ENCODE measurements around the gene FZD4. TPM values are rescaled to one million over a fixed set of nuclear protein-coding genes. Genes with fewer than 3 reads are reported as not detected.

FZD4 gene
- total and polyA plus RNA-seq, 12 donors: 13.5 to 34.6 (median 22.4) TPM

DNA sequence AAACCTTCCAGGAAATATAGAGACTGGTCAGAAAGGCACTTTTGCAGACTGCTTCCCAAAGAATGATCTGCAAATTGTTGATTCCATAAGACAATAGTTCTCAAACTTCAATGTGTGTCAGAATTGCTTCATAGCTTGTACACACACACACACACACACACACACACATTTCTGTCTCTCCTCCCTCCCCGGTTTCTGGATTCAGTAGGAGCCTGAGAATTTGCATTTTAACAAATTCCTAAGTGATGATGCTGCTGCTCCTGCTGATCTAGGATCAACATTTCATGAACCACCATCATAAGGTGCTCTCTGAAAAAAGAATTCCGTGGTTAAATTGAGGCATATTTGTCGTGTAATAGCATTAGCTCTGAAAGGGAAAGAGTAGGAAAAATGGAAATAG is 35.3 kb upstream of the FZD4 start:
- TF ChIP-seq, protein P1, sequence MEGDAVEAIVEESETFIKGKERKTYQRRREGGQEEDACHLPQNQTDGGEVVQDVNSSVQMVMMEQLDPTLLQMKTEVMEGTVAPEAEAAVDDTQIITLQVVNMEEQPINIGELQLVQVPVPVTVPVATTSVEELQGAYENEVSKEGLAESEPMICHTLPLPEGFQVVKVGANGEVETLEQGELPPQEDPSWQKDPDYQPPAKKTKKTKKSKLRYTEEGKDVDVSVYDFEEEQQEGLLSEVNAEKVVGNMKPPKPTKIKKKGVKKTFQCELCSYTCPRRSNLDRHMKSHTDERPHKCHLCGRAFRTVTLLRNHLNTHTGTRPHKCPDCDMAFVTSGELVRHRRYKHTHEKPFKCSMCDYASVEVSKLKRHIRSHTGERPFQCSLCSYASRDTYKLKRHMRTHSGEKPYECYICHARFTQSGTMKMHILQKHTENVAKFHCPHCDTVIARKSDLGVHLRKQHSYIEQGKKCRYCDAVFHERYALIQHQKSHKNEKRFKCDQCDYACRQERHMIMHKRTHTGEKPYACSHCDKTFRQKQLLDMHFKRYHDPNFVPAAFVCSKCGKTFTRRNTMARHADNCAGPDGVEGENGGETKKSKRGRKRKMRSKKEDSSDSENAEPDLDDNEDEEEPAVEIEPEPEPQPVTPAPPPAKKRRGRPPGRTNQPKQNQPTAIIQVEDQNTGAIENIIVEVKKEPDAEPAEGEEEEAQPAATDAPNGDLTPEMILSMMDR (IDR thresholded peaks at IDR 0.05): no peak
- WGBS, 2 donors: 69 to 71% methylated on average over 3 of the region's 3 CpGs
- Histone ChIP-seq H3K27ac (no peak overlapping the region), H3K9me3 (no peaks in the 10 kb centered on the region), H3K4me1 (peaks cover 2 to 28% (median 14%) of the 10 kb centered on the region in 9 donors), H3K4me3 (no peak overlapping the region), H3K36me3 (no peaks in the 10 kb centered on the region), H3K27me3 (no peaks in the 10 kb centered on the region)
- no peak for DNase-seq
- ATAC-seq: no peak
- intact Hi-C loops (cut with DNase I): loop anchor here in 3 of 10 donors (5.0 kb wide), 2 partner anchors 33 to 292 kb away; partner anchors contain the start of gene FZD4 (in 3 of the 3)

GRCh38 chr11:86990031-86990430 is 34.8 kb upstream of the FZD4 start:
- H3K9me3 ChIP-seq: no peaks in the 10 kb centered on the region
- H3K27ac ChIP-seq: peak overlapping the region in 4 of 10 donors; percentile 27 to 47 (median 41)
- 31 to 60% methylated on average over 1 of the region's 1 CpG for WGBS, 2 donors
- peak in 1 of 8 donors; percentile 19 for ATAC-seq
- peaks cover 2 to 28% (median 15%) of the 10 kb centered on the region in 9 donors for H3K4me1 ChIP-seq
- intact Hi-C loops (cut with DNase I): loop anchor here in 3 of 10 donors (5.0 kb wide), 2 partner anchors 33 to 292 kb away; partner anchors contain the start of gene FZD4 (in 3 of the 3)
- no peak for DNase-seq
- H3K4me3 ChIP-seq: no peak overlapping the region
- H3K27me3 ChIP-seq: no peaks in the 10 kb centered on the region
- no peaks in the 10 kb centered on the region for H3K36me3 ChIP-seq
- TF ChIP-seq, protein P1 (IDR thresholded peaks at IDR 0.05): no peak

GRCh38 chr11:86988351-86988881 is 33.2 kb upstream of the FZD4 start:
- DNase-seq: no peak
- 90 to 92% methylated on average over 4 of the region's 4 CpGs for WGBS, 2 donors
- Histone ChIP-seq H3K9me3 (no peaks in the 10 kb centered on the region), H3K27ac (no peak overlapping the region), H3K36me3 (no peaks in the 10 kb centered on the region), H3K4me3 (no peak overlapping the region), H3K4me1 (peaks cover 6 to 37% (median 27%) of the 10 kb centered on the region in 9 donors), H3K27me3 (no peaks in the 10 kb centered on the region)
- no peak for ATAC-seq
- TF ChIP-seq, protein P1 (IDR thresholded peaks at IDR 0.05): no peak
- intact Hi-C loops (cut with DNase I): loop anchor here in 1 of 10 donors (10.0 kb wide), 1 partner anchor 46 kb away; the partner anchor contains the start of gene TMEM135

DNA sequence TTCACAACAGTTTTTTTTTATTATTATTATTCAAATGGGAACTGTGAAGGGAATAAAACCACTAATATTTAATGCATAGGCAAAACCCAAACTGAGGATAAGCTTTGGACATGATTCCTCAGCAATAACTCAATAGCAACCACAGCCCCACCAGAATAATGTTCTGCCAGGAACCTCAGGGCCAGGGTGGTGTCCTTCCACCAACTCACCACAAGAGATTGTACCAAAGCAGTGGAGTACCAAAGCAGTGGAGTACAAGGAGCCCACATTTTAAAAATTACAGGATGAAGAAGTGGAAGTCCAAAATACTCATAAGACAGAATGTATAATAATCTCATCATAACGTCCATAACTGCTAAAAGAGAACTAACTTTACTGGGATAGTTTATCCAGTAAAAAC is 32.5 kb upstream of the FZD4 start:
- Histone ChIP-seq H3K9me3 (no peaks in the 10 kb centered on the region), H3K36me3 (no peaks in the 10 kb centered on the region), H3K4me3 (no peak overlapping the region), H3K27me3 (no peaks in the 10 kb centered on the region), H3K27ac (no peak overlapping the region), H3K4me1 (peaks cover 3 to 39% (median 25%) of the 10 kb centered on the region in 9 donors)
- TF ChIP-seq, protein P1 (IDR thresholded peaks at IDR 0.05): no peak
- ATAC-seq (no peak), DNase-seq (no peak)
- 95 to 98% methylated on average over 1 of the region's 1 CpG for whole genome bisulfite sequencing, 2 donors
- intact Hi-C loops (cut with DNase I): loop anchor here in 1 of 10 donors (10.0 kb wide), 1 partner anchor 47 kb away; the partner anchor contains the start of gene TMEM135

All from heart right ventricle (tissue), 16 donors.